HG03039 (cell line): ENCODE results near the gene CDC5L.
"Not testable (repeated sequence)": the region's sequence is repeated elsewhere in the genome, so short reads cannot be mapped to it uniquely, and the experiment has no call there.

ENCODE experiments used
- ATAC-seq: cut with Tn5 transposase; IDR thresholded peaks from one replicate; pipeline ENCODE4 v1.9.1; 2021; ENCODE audit warnings: mild to moderate bottlenecking, moderate library complexity; ENCODE audit not compliant: unreplicated experiment

CDC5L gene

GRCh38 chr6:44449181-44449580 lies 61.7 kb downstream of the CDC5L start:
- ATAC-seq: not testable (repeated sequence)

- no peak for ATAC-seq
Observed at GRCh38 chr6:44451803-44452695, 64.5 kb downstream of the CDC5L start.

DNA sequence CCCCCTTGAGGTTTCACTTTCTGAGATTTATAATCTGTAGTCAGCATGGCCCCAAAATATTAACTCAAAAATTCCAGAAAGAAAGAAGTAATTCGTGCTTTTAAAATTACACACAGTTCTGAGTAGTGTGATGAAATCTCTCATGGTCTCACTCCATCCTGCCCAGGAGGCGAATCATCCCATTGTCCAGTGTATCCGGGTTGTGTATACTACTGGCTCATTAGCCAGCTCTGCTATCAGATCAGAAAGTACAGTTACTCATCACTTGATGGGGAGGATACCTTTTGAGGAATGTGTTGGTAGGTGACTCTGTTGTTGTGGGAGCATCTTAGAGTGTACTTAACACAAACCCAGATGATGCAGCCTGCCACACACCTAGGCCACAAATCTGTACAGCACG lies 65.2 kb downstream of the CDC5L start:
- no peak for ATAC-seq

DNA sequence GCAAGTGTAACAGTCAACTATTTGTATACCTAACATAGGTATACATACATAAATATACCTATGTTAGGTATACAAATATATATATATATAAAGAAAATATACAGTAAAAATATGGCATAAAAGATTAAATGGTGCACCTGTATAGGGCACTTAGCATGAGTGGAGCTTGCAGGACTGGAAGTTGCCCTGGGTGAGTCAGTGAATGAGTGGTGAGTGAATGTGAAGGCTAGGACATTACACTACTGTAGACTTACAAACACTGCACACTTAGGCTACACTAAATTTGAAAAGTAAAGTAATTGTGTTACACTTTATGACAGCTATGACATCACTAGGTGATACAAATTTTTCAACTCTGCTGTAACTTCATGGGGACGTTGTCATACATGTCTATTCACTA lies 65.6 kb downstream of the CDC5L start:
- ATAC-seq: no peak

DNA sequence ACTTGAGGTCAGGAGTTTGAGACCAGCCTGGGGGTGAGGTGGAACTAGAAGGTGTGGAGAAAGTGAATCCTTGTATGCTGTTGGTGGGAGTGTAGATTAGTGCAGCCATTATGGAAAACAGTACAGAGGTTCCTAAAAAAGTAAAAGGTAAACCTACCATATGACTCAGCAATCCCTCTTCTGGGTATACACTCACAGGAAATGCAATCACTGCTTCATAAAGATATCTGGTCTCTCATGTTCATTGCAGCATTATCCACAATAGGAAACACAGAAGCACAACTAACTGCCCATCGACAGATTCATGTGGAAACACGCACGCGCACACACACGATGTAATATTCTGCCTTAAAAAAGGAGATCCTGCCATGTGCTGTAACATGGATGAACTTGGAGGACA lies 66.7 kb downstream of the CDC5L start:
- ATAC-seq: no peak

DNA sequence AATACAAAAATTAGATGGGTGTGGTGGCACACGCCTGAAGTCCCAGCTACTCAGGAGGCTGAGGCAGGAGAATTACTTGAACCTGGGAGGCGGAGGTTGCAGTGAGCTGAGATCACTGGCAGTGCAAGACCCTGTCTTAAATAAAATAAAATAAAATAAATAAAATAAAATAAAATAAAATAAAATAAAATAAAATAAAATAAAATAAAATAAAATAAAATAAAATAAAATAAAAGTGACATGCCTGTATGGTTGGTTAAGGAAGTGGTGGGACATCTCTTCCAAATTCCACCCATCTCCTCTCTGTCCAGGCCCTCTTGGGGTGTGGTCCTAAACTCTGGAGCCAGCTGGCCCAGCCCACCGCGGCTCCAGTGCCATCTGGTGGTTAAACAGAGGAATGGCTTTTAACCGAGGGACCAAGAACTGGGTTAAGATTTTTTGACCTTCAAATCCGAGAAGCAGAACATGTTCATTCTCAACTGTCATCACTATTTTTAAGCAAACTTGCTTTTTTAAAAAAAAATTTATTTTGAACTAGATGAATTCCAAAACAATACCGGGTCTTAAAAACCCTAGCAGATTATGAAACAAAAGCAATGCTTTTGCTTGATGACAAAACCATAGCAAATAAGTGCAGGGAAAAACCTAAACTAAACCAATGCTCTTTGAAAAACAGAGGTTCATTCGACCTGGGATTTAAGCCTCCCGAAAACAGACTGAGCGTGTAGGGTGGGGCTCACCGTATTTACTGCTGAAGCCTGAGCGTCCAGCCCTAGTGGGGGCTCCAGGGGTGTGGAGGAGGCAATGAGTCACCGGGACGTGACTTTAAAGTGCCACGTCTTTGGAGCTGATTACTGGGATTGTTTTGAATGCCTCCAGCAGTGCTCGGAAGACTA lies 68.8 kb downstream of the CDC5L start:
- ATAC-seq: no peak

- no peak for ATAC-seq
Observed at GRCh38 chr6:44456966-44457292, 69.4 kb downstream of the CDC5L start.

DNA sequence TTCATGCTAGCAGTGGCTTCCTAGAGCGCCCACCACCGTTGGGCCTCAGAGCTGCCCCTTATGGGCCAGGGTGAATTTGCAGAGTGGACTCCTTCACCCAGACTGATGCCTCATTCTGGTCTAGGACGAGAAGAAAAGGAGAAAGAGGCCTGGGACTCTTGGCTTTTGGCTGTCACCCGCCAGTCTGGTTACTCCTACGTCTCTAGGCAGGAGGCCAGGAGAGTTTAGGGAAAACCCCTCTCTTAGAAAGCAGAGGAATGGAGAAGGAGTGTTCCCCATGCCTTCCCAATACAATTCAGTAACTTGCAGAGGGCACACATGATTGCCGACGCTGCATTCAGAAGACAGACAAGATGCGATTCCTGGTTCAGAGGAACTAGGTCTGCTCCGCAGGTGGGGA lies 70.1 kb downstream of the CDC5L start:
- no peak for ATAC-seq

GRCh38 chr6:44458551-44458950 lies 71.0 kb downstream of the CDC5L start:
- ATAC-seq: no peak

DNA sequence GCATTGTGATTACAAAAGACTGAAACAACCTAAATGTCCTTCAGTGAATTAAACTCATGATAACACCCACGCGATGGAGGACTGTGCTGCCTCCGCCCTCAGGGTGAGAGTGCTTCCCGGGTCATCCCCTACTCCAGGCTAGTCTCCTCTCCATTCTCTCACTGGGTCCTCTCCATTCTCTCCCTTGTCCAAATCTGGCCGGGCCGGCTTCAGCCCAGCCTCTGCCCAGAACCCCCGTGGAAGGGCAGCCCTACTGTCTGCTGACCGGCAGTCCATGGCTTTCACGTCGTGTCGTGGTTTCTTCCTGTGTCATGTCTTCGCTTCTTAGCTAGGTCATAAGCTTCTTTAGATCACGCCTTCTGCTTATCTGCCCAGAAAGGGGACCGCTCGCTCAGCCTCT lies 74.8 kb downstream of the CDC5L start:
- ATAC-seq: no peak

DNA sequence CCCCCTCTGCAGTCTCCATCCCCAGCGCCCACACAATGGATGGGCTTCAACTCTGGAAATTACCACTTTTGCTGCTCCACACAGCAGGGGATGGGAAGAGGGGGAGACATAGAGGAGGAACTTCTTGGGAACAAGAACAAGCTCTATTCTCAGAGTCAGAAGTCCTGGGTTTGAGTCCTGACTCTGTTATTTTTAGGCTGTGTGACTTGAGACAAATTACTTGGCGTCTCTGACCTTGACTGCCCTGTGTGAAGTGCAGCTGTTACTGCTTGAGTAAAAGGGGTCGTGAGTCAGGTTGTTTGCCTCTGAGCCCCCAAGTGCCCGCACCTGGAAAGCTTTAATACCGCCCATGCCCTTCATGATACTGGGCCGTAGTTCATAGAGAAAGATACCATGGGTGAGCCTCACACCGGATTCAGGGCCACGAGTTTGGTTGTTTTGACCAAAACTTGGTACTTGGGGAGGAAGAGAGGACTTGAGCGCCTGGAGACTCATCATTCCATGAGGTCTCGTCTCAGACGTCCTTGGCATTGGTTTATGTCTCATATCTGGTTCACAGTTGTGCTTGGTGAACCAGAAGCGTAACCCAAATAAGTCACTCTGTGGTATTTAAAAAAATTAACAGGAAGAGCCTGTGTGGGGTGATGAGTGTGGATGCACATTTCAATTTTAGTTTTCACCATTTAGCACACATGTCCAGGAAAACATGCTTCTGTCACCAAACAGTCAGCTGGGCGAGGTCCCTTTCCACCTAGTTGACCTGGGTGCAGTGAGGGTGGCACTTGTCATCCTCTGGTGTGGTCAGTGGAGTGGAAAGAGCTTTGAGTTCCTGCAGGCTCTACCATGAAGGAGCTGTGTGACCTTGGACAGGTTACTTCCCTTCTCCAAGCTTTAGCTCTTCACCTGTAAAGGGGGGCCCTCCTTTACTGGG lies 75.6 kb downstream of the CDC5L start:
- ATAC-seq: no peak

DNA sequence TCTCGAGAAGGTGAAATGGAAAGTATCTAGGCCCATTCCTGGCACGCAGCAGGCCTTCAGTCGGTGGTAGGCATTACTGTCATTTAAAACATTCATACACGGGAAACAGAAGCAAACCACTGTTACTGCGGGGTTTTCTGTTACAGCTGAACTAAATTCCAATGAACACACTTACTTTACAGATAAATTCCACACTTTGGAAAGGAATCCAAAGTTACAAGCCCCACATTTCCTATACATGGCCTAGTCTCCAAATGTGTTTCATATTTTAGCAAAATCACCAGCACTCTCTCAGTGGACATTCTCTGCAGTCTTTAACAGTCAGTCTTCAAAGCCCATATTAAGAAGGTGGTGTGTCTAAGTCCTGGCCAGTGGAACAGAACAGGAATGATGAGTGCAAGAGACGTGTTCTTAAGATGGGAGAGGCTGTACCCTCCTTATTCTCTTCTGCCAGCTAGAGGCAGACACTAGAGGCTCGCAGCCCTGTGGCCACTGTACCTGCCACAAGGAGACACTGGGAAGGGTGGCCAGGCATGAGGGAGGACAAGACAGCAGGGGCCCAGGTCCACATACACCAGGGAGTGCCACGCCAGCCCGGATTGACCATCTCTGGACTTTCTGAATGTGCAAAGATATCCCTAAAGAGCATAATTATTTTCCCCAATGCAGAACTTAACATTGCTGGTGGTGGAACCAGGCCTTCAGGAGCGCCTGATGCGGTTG lies 76.4 kb downstream of the CDC5L start:
- ATAC-seq: no peak

DNA sequence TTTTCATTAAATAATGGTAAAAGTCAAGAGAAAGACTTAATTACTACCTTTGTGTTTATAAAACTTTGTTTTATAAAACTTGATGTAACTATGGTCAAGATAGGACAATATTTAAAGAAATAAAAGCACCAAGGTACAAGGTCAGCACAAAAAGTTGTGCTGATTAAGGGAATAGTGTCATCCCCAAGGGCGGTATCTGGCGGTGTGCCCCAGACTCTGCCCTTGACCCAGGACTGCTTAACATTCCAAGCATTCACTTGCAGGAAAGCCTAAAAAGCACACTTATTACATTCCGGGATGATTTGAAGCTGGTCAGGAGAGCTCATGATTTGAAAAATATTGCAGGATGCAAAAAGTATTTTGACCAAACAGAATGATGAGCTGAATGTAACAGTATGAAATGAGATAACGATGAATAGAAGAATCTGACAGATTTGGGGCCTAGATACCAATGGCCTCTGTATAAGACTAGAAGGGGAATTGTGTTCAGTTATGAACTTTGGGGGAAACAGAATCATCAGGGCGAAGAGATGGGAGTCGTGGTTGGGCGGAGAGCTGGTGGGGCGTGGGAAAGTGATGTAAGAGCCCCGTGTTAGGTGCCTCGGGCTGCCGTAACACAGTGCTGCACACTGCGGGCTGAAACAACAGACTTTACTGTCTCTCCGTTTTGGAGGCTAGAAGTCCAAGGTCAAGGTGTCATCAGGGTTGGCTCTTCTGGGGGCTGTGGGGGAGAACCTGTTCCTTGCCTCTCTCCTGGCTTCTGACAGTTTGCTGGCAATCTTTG lies 77.2 kb downstream of the CDC5L start:
- ATAC-seq: no peak

GRCh38 chr6:44466955-44467354 lies 79.4 kb downstream of the CDC5L start:
- no peak for ATAC-seq

DNA sequence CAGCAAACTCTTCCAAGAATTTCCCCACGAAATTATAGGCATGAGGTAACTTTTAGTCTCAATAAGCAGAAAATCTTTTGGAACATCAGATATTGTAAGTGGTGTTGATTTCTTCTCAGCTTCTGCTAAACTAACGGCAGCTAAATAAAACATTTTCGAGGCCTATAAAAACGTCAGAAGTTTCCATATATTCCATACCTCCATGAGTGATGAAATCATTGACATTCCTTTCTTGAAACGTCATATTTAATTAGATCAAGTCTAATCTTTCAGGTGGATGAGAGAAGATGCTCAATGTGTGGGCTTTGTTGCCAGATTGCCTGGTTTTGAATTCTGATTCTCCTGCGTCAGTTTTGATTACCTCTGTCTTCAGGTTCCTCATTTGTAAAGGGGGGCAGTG lies 81.3 kb downstream of the CDC5L start:
- no peak for ATAC-seq

- no peak for ATAC-seq
Observed at GRCh38 chr6:44470115-44470464, 82.6 kb downstream of the CDC5L start.

GRCh38 chr6:44470746-44471145 lies 83.2 kb downstream of the CDC5L start:
- no peak for ATAC-seq

DNA sequence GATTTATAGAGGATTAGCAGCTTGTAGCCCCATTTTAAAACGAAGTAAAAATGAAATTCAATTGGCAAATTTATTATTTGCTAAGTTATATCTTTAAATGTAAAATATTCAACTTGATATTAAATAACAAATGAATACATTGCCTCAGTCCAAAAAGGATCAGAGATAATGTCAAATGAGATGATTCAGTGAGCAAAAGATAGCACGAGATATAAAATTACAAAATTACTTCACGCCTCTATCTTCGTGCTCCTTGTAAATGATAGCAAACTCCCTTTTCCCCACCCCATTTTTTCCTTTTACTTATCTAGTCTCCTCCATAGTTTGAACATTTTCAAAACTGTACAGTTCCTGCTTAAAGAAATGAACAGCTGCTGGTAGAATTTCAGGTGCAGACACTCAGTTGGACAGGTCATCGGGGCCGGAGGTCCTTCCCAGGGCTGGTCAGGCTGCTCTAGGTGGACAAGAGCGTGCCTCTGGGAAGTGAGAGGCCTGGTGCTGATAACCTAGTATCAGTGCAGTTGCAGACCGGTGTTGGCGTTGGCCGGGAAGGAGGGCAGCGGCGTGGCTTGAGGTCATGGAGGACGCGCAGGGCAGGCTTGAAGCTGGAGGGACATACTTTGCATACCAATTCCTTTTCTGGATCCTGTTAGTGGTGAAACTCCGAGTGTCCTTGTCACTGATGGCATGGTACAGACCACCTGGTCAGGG lies 83.9 kb downstream of the CDC5L start:
- ATAC-seq: no peak
